HepG2 (cell line): ENCODE results near the gene ATP11A. TPM values are rescaled to one million over a fixed set of nuclear protein-coding genes. Genes with fewer than 3 reads are reported as not detected.

ENCODE experiments used
- ATF5 ChIP-seq: sonication (generic); formaldehyde crosslinking; IDR thresholded peaks from 2 replicates; pipeline ENCODE4 v1.4.0; 2020; ENCODE audit warnings: mild to moderate bottlenecking, low read depth, missing genetic modification reagents
- BHLHE40 ChIP-seq: IDR thresholded peaks from 2 replicates; pipeline ENCODE4 v1.6.1; 2011; ENCODE audit warnings: low read length, improper control_type of control experiment
- DPF2 ChIP-seq: sonication (generic); formaldehyde crosslinking; IDR thresholded peaks from 2 replicates; pipeline ENCODE4 v1.4.0; 2020; ENCODE audit warnings: mild to moderate bottlenecking, low read depth, missing genetic modification reagents, borderline replicate concordance
- EHMT2 ChIP-seq: fragments of 200-600 bp; sonication (generic); IDR thresholded peaks from 2 replicates; pipeline ENCODE4 v1.7.0; 2017; ENCODE audit warnings: antibody characterized with exemption, low read depth, low read length, borderline replicate concordance
- ETV5 ChIP-seq: IDR thresholded peaks from 2 replicates; pipeline ENCODE4 v1.6.1; 2018; ENCODE audit warnings: missing biosample characterization, missing genetic modification reagents, inconsistent platforms, borderline replicate concordance
- FOSL2 ChIP-seq: sonication (generic); formaldehyde crosslinking; IDR thresholded peaks from 2 replicates; pipeline ENCODE4 v1.4.0; 2020; ENCODE audit warnings: missing genetic modification reagents
- YY1 ChIP-seq: IDR thresholded peaks from 2 replicates; pipeline ENCODE4 v1.6.1; 2011; ENCODE audit warnings: low read length, low read depth, moderate library complexity, mild to moderate bottlenecking; ENCODE audit not compliant: insufficient read depth, insufficient replicate concordance
- ZNF17 ChIP-seq: sonication (generic); formaldehyde crosslinking; IDR thresholded peaks from 2 replicates; pipeline ENCODE4 v1.5.0; 2020; ENCODE audit warnings: mild to moderate bottlenecking, missing genetic modification reagents
- ZNF567 ChIP-seq: sonication (generic); formaldehyde crosslinking; IDR thresholded peaks from 2 replicates; pipeline ENCODE4 v1.8.1; 2023; ENCODE audit warnings: mild to moderate bottlenecking, missing genetic modification reagents, borderline replicate concordance
- ZNF780A ChIP-seq: sonication (generic); formaldehyde crosslinking; IDR thresholded peaks from 2 replicates; pipeline ENCODE4 v1.8.0; 2022; ENCODE audit warnings: mild to moderate bottlenecking, missing genetic modification reagents, moderate library complexity
- polyA plus RNA-seq, 8 experiments: library from polyadenylated mRNA; depleted of rRNA in 3 of 8; stranded (reverse) in 7 of 8; unstranded in 1 of 8; fragments of >200 nt; fragmentation: Illumina TruSeq in 4 of 8; extraction: Trizol in 4 of 8; gene quantifications; 2 replicates each; pipeline versions ENCODE4 v1.2.1 to v1.2.3, GENCODE V29; 2011 to 2016; ENCODE audit warnings: low read depth in 4 of 8, missing spikeins in 1 of 8, mixed read lengths in 1 of 8; ENCODE audit not compliant: insufficient read depth in 1 of 8
- total RNA-seq, 5 experiments: library from RNA; depleted of rRNA; stranded (reverse); fragments of >200 nt; fragmentation: Illumina TruSeq; extraction: Trizol; gene quantifications; 2 replicates each; pipeline ENCODE4 v1.2.3, GENCODE V29; 2016; ENCODE audit warnings: low read depth in 1 of 5
- TF ChIP-seq, protein P1 (sequence below): sonication (generic); formaldehyde crosslinking; IDR thresholded peaks from 2 replicates; pipeline ENCODE4 v1.8.0; 2022; ENCODE audit warnings: missing genetic modification reagents, mild to moderate bottlenecking, inconsistent platforms, borderline replicate concordance

ATP11A gene
- total and polyA plus RNA-seq, 2 of the 13 experiments (the other 11 are each of a cell fraction or from before 2014, with no cell fraction given) = 18.4 to 20.1 TPM

- TF ChIP-seq YY1 = no peak
- TF ChIP-seq ATF5 (CRISPR knock-in tag) = no peak
- TF ChIP-seq ZNF780A (CRISPR knock-in tag) = no peak; the same call in 1 of the 2 replicates
- TF ChIP-seq ZNF567 (CRISPR knock-in tag) = no peak
- TF ChIP-seq, protein P1, sequence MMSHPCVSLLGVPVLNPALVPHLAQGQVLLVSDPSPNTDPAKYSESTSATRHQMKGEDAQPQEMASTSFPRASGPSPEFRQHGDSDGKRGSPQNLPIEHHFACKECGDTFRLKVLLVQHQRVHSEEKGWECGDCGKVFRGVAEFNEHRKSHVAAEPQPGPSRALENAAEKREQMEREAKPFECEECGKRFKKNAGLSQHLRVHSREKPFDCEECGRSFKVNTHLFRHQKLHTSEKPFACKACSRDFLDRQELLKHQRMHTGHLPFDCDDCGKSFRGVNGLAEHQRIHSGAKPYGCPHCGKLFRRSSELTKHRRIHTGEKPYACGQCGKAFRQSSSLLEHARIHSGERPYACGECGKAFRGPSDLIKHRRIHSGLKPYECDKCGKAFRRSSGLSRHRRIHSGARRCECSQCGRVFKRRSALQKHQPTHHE (CRISPR knock-in tag) = no peak
- TF ChIP-seq ETV5 = 0 out of 2 replicates have a peak, but pooled peaks have one; percentile 7
- TF ChIP-seq DPF2 (CRISPR knock-in tag) = no peak
- TF ChIP-seq EHMT2 = no peak
- no peak for TF ChIP-seq ZNF17 (CRISPR knock-in tag)
- TF ChIP-seq BHLHE40 = no peak
- TF ChIP-seq FOSL2 (CRISPR knock-in tag) = 0 out of 2 replicates have a peak, but pooled peaks have one; percentile 3
Observed at GRCh38 chr13:112688560-112689302, 1.1 kb upstream of the ATP11A start (continued).
